Activated CD4-positive, alpha-beta T cell treated with anti-CD3 and anti-CD28 coated beads for 4 hours (primary cell): Measurements from ENCODE around the gene BCR.

Source experiments
- DNase-seq, 2 donors: peaks; one replicate each; pipeline ENCODE4 v3.0.0-alpha.2; 2020

Gene BCR

DNA sequence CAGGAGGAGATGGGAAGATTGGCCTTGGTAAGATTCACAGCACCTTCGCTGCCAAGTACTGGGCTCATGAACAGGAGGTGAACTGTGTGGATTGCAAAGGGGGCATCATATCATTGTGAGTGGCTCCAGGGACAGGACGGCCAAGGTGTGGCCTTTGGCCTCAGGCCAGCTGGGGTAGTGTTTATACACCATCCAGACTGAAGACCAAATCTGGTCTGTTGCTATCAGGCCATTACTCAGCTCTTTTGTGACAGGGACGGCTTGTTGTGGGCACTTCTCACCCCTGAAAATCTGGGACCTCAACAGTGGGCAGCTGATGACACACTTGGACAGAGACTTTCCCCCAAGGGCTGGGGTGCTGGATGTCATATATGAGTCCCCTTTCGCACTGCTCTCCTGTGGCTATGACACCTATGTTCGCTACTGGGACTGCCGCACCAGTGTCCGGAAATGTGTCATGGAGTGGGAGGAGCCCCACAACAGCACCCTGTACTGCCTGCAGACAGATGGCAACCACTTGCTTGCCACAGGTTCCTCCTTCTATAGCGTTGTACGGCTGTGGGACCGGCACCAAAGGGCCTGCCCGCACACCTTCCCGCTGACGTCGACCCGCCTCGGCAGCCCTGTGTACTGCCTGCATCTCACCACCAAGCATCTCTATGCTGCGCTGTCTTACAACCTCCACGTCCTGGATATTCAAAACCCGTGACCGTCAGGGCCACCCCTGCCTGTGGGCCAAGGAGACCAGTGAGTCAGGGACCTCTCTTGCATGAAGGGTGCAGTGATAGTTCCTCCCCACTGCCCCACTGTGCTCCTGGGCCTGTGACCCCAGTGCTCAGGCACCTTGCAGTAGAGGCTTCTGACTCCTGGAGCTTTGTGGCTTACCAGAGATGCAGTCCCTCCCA lies 83.6 kb downstream of the BCR start:
- peak; percentile 26 to 27 for DNase-seq

DNA sequence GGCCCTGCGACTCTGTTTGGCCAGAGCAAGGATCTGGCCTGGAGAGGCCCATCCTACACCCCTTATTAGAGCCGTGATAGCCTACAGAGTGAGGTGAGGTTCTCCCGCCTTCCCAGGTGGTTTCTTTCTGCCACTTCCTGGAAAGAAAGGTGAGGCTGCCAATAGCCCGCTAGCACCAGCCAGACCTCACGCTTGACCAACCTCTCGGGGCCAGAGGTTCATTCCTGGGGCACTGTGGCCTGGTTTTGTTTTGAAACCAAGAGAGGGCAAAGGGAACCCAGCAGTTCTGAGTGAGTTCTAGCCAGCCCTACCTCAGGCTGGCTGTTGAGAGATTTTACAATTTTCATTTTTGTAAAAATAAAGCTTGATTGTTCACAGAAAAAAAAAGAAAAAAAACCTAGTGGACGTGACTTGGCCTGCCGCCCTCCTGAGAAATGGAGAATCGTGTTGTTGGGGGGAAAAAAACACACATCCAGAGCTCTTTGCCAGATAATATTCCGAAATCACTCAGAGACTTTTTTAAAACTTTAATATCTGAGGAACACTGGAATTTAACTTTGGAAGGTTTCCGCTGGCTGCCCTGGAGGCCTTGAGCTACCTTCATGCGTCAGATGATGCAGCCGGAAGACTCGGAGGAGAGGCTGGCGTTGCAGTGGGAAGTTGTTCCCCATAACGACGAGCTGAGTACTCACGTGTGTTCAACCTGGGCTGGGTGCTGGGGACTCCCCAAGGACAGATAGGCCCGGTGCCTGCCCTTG lies 84.5 kb downstream of the BCR start:
- DNase-seq: no peak

DNA sequence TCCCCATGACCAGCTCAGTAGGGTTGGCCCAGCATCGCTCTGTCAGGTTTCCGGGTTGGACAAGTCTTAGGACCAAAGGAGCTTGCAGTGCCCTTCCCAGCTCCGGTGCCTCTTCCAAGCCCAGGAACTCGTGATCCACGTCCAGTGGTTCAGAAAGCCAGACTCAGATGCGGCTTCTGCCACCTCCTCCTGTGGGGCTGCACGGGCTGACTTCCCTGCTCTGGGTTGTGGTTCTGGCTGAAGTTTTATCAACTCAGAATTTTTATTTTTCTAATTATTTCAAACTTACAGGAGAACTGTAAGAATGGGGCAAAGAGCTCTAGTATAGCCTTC lies 85.0 kb downstream of the BCR start:
- DNase-seq: no peak

DNA sequence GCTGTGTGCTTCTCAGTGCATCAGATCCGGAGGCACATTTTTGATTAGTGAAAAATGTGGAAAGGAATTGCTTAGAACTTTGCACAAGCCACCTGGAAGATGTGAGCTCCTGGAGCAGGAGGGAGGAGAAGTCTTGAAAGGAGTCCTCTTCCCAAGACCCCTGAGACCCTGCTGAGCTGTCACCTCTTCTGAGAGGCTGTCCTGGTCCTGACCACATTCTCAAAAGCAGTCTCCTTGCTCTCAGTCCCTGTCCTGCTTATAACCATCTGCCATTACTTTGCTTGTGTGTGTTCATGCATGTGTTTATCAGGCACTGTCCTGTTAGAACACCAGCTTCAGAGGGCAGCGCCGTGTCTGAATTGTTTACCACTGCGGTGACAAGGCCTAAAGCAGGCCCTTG lies 86.5 kb downstream of the BCR start:
- no peak for DNase-seq

DNA sequence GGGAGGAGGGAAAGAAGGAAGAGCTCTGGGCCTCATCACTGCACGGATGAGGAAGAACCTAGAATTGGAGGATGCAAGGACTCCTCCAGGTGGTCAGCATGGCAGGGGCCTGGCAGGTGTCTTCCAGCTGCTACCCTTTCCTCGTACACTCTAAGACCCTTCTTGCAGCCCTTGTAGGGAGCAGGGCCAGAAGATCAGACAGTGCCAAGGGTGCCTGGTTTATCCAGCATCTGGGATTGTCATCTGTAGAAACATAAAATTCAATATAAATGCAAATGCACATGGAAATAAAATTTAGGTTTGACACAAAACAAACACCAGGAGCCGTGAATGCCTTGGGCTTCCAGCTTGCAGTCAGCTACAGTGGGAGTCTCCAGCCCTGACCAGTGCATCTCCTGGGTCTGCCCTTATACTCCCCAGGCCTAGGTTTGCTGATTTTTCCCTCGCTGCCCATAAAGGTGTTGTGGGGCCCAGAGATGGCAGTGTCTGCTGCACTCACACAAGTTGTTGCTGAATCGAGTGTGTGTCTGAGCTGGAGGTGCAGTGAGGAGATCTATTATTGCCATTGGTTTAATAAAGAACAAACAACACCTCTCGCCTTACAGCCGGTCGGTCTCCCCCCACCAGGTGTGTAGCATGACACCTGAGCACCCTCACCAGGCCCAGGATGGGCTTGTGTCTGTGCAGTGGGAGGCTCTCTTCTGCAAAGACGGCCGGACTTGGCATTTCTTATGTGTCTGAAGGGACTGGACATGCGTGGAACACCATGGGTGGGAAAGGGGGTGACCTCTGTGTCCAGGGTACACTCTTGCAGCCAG lies 87.1 kb downstream of the BCR start:
- DNase-seq: no peak

DNA sequence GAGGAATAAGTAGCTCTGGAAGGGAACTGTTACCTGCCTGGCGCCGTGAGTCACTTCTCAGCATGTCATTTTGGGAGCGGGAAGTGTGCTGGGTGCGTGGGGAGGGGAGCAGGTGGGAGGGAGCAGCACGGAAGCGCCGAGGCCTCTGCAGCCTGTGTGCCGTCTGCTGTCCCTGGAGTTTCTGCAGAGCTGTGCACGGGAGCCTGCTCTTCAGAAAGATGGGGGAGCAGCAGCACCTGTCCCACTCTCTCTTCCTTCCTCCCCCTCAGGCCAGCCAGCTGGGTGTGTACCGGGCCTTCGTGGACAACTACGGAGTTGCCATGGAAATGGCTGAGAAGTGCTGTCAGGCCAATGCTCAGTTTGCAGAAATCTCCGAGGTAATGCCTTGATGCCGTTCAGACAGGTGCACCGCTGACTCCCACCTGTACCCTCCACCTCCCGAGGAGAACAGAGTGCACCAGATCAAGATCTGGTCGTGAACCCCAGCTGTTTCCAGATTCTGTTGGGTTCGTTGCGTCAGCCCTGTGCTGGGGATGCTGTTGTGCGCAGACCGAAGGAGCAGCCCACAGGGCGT lies 87.9 kb downstream of the BCR start:
- DNase-seq: no peak

DNA sequence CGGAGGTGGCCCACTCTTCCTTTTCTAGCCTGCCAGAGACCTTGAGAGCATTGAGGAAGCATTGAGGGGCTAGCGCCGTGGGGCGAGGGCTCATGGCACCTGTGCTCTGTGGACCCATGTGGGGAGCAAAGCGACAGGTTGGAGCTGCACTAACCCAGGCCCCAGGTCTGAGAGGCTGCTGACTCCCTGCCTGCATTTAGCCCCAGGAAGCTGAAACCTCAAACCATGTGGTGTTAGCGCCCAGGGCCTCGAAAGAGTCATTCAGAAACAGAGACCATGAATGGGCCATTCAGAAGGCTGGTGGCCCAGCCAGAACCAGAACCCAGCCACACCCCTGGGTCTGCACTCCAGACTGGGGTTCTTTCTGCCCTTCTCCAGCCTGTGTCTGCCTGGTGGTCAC lies 88.6 kb downstream of the BCR start:
- no peak for DNase-seq

DNA sequence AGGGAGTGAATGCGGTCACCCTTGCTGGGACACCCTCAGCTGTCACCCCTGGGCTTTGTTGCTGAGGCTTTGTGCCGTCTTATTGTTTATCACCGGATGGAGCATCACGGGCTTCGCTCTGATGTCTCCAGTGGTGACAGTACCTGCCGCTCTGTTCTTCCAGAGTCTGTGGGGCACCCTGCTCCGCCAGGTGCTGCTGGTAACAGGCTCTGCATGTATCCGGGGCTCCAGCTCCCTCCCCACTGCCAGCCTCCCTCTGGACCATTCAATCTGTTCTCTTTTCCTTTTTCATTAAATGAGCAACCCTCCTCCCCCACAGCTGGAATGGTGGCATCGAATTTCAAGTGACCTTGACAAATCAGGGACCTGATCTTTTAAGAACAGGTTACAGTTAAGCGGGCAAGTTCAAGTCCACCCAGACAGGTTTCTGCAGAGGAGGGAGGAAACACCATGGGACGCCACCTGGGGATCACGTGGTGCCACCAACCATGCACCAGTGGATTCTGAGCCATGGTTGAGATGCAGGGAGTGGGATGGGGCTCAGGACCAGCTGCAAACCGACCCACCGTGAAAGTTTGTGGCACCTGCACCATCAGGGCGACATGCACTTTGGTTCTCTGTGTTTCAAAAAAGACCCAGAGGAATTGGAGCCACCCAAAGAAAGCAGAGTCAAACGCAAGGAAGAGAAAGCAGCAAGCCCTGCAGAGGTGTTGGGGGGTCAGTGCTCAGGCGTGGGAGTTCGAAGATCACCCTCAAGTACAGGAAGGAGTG lies 89.3 kb downstream of the BCR start:
- no peak for DNase-seq

DNA sequence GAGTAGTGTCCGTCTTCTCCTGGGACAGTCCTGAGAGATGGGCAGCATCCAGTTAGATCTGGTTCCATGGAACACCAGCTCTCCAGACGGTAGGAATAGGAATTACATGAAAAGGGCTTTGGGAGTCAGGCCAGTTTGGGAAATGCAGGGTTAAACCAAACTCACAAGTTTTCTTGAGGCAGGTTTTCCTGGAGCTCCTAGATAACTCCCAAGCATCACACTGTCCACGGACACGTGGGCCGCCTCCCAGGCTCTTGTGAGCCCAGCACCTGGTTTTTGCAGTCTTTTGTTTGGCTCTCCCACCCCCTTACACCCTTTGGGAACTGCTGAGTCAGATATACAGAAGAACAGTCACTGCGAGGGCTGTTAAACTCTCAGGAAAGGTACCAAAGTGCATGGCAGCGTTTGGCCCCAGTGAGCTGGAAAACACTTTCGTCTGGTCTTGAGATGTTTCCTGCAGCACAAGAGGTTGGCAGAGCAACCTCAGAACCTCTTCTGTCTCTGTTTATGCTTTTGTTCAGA lies 90.0 kb downstream of the BCR start:
- DNase-seq: no peak

DNA sequence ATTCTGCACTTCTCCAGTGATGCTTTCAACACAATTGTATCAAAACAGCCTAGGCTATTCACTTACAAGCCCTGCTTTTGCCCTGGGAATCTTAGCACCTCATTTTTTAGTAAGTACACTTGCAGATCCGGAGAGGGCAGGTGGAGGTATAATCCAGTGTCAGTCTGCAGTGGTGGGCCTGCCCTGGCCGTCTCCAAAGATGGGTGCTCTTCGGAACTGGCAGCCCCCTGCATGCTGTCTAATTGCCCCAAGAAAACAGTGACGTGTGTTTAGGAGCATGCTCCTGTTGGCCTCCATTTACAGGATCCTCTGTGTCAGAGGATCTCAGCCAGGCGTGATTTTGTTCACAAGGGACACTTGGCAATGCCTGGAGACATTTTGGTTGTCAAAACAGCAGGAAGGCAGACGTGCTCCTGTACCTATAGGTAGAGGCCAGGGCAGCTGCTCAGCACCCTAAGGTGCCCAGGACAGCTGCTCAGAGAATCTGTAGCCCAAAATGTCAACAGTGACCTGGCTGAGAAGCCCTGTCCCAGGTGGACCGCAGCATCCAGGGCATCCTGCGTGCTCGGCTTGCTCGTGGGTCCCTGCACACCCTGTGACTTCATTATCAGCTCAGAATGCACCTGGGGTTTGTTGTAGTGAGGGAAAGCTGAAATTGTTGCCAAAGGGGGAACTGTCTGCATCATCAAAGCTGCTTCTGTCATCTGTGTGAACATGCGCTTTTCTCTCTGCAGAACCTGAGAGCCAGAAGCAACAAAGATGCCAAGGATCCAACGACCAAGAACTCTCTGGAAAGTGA lies 90.7 kb downstream of the BCR start:
- DNase-seq: no peak

DNA sequence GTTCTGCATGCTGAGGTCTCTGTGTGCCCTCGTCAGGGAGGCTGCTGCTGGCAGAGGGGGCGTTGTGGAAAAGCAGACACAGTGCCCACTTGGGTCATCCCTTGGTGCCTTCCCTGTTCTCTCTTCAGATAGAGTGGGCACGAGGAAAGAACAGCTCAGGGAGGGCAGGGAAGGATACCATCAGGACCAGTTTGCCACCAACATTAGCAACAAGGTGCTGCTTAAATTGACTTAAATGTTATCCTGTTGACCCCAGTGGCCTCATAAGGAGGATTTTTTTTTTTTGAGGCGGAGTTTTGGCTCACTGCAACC lies 91.2 kb downstream of the BCR start:
- no peak for DNase-seq

DNA sequence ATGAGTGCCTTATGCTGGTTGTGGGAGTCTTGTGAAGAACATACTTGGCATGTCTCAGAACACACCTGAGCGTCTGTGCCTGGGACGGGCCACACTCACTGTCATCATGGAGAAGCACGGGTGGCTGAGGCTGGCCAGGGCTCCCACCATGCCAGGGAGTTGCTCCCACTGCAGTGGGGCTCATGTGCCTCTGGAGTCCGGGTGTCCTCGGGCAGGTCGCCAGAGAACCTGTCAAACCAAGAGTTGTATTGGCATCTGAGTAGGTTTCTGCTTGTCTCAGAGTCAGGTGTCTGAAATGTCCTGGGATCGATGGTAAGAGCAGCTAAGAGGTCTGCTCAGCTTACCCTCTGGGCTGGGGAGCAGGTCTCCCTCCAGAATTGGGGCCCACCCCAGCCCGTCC lies 92.1 kb downstream of the BCR start:
- DNase-seq: no peak

DNA sequence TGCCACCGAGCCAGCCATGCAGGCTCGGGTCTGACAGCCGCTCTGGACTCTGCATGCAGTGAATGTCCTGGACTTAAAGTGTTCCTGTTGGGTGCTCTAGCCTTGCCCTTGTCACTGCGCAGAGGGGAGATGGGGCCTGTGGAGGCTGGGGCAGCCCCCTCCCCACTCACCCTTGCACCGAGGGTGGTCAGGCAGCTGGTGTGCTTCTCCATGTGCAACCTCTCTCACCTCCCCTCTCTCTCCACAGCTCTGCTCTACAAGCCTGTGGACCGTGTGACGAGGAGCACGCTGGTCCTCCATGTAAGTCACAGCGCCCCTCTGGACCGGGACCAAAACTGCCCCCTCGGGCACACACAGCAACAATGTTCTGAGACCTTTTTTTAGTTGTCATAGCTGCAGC lies 92.5 kb downstream of the BCR start:
- no peak for DNase-seq

DNA sequence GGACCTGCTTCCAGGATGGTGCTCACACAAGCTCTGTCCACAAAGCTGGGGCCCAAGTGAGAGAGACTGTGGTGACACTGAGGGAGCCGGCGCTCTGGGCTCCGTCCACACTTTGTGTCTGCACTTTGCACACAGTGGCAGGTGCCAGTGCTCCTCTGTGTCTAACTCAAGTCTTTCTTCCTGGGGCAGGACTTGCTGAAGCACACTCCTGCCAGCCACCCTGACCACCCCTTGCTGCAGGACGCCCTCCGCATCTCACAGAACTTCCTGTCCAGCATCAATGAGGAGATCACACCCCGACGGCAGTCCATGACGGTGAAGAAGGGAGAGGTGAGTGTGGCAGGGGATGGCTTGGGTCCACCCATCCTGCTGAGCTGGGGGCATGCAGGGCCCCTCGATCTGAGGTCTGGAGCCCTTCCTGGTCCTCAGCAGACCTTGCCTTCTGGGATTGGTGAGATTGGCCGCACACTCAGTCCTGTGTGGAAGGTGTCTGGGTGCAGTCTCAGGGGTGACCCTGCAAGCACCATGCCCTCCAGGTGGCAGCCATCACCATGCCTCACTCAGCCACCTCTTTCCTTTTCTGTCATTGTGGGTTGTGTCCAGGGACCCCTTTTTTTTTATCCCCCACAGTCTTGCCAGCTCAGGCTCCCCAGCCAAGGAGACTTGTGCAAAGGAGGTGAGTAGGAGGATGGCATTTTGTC lies 93.3 kb downstream of the BCR start:
- no peak for DNase-seq

DNA sequence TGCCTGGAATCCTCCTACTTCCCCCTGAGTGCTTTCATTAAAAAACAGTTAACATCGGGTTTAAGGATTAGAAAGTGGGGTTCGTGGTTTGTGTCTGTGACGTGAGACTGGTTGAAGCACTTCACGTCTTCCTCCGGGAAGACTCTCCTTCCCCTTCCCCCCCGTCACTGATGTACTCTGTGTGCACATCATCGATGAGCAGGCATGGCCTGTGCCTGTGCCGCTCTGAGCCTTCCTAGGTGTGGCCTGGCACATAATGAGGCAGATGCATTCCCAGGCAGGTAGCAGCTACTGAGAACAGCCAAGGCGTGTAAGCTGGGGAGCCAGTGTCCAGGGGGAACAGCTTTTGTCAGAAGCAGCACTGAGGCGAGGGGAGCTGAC lies 93.8 kb downstream of the BCR start:
- DNase-seq: no peak

DNA sequence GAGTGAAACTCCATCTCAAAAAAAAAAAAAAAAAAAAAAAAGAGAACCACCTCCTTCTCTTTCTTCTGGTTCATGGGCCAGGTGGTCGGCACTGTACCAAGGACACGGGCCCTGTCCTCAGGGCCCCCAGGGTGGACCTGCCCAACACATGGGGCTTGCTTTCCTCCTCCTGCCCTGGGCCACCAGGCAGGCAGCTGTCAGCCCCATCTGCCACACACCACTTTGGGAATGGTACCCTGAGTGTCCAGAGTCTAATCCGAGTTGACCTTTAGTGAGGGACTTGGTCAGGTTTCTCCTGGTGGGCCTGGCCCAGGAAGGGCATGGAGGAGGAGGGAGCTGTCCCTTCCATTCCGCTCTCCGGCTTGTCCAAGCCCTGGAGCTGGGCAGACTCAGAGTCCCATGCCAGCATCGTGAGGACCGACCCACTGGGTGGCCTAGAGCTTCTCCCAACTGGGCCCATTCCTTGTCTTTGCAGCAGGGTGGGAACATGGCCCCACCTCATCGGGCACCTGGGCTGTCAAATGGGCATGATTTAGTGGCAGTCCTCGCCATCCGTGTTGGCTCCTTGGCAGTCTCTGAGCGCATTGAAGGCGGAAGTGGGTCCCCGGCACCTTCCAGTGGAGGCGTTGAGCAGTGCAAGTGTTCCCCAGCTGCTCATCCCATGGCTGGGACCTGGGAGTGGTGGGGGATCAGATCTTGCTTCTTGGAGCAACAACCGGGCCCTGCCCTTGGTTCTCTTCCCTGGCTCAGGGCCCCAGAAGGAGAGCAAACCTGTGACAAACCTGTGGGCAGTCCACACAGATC lies 94.8 kb downstream of the BCR start:
- no peak for DNase-seq

DNA sequence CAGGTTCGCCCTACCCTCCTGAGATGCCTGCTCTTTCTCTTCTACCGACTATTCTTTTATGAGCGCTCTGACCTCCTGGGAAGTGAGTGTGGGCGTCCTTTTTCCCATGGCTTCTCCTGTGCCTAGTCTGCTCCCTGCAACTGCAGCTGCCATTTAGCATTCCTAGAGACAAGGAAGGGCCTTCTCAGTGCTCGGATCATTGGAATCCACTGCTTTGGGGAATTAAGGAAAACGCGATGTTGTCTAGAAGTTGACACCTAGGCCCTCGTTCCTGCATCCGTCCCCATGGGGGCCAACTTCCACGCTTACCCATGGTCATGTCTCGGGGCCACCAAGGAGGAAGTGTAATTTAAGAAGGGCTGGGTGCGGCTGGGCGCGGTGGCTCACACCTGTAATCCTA lies 95.4 kb downstream of the BCR start:
- DNase-seq: no peak

DNA sequence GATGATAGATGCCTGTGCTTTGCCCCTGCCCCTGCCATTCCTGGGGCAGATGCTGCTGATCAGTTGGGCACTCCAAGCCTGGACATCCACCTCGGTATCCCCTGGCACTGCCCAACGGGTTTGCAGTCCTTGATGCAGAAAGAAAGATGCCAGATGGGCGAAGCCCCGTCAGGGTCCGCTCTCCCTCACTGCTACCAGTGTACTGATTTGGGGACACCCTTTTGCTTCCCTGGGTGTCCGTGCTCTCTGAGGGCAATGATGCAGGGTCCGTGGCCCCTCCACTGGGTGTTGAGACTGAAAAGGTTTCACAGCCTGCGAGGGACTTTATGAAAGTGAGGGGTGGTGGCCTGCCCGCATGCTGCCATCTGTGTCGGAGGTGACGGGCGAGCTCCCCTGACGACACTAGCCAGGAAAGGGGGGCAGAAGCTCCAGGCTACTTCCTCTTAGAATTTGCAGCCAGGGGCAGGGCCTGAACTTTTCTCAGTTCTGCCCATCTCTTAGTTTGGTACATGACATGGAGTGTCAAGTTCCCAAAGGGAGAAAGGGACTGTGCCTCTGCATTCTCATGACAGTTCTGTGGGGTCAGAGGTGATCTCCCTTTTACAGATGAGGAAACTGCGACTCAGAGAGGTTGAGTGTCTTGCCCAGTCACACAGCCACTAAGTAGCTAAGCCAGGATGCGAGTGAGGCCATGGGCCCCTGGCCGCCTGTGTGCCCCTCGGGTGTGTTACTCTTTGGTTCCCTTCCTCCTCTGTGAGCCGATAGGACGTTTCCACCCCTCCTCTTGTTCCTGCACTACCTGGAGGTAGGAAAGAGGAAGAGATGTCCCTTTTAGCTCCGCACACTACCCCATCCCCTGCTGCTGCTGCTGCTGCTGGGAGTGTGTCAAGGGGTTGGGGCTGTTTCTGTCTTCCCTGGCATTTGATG lies 96.6 kb downstream of the BCR start:
- DNase-seq: no peak
